HG03025 (cell line): ENCODE data around the gene GNAI3.
A peak's percentile ranks its signal among the peaks of the same experiment; 100 is the strongest.

ENCODE experiments used
- ATAC-seq: cut with Tn5 transposase; IDR thresholded peaks from one replicate; pipeline ENCODE4 v1.9.1; 2021; ENCODE audit warnings: mild to moderate bottlenecking, moderate library complexity; ENCODE audit not compliant: unreplicated experiment, low FRiP score

The GNAI3 gene

DNA sequence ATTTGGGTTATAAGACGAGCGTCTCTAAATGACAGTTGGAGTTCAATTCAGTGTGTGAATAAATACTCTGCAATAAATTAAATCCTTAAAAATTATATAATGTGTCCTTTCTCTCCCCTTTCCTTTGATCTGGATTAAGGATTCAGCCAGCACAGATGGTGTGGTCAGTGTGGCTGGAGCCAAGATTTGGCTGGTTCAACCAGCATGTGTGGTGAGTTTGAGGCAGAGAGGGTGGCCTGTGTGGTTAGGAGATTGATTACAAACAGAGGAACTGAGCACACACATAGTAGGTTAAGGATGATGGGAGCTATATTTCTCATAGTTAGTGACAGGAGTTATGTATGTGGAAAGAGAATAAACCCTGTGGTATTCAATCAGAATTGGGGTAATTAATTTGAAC is 24.7 kb upstream of the GNAI3 start:
- no peak for ATAC-seq

DNA sequence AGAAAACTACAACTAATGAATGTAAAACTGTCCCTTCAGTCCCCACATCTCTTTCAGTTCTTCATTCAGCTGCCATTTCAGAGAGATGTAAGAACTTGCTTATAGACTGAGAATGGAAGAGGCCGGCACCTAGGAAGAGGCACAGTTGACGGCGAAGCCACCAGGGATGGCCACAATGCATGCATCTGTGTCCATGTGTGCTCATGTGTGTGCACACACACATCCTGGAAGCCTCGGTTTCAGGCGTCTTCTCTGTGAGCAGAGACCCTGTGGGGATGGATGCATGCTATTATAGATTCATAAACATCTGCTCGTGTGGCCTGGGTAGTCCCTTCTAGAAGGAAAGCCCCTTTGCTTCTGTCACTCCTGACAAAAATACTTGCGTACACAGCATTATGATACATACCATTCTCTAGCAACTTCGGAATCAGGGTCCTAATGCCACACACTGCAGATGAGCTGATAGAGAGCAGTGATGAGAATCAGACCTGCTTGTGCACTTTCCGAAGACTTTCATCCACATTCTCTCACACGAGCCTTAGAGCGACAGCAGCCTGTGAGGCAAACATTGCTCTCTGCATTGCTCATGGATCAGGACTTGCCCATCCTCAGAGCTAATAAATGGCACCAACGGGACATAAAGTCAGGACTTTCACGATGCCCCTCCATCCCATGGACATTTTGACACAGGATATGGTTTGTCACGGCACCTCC is 21.2 kb upstream of the GNAI3 start:
- no peak for ATAC-seq

DNA sequence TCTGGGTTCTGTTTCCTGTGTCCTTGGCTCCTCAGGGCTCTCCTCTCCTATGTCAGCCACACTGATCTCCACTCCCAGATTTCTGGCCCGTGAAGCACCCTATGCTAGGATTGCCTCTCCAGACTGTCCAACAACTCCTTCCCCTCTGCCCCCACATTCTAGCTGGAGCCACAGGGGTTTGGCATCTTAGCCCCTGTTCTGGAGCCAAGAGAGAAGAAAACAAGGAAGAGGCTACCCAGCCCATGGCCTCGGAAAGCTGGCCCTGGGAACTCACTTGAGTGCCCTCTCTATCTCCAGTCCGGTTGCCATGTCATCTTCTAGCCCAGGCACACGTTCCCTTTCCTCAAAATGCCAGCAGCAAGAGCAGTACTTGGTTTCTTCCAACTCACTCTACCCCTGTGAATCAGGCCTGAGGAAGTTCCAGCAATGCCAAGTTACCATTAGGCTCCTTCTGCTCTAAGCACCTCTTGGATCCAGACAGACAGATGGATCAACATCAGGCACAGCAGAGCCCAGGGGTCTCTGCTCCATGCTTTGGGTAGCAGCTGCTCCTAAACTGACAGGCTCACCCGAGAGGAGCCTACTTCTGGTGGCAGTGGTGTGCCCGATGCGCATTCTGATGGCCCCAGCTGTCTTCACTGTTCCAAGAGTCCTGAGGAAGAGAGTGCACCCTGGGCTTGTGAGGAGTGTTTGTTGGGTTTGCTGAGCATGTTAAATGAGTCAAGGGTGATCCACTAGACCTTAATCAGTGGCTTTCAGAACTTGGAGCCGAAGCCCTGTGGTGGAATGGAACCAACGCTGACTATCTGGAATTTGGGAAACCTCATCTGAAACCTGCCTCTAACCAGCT is 20.3 kb upstream of the GNAI3 start:
- ATAC-seq: no peak

DNA sequence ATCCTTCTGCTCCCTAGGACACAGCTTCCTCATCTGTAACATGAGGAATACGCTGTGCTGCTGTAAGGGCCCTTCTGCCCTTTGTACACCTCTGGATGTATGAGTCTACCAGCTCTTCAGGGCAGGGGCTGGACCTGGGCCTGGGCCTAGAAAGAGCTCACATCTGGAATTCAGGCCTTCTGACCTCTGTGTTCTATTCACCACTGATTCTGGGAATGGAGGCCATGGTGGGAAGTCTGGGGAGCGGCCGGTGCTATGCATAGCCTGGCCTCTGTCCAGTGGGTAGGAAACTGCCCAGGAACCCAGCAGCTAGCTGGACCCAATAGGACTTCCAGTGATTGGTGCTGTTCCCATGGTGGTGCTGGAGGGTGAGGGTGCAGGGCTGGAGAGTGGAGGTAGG is 19.7 kb upstream of the GNAI3 start:
- no peak for ATAC-seq

DNA sequence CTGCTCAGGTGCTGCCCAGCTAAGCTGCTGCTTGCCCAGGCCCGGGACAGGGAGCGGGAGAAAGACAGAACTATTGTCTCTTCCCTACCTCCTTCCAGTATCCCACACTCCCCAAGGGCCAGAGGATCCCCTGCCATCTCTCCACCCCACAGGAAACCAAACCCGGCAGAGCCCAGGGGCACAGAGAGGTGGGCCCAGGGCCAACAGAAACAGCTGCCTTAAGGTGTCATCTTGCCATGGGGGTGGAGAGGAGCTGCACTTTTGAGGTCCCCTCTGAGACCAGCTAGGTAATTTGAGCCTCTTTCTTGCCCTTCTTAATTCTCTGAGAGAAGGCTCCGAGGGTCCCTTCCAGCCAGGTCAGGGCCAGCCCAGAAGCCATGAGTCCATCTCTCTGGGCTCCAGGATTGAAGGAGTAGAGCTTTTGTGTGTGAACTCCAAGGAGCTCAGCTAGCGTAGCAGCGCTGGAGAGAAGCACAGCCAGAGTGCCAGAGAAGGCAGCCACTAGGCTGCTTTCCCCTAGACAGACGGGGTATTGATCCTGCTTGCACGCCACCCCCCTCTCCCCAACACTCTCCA is 18.4 kb upstream of the GNAI3 start:
- ATAC-seq: no peak

DNA sequence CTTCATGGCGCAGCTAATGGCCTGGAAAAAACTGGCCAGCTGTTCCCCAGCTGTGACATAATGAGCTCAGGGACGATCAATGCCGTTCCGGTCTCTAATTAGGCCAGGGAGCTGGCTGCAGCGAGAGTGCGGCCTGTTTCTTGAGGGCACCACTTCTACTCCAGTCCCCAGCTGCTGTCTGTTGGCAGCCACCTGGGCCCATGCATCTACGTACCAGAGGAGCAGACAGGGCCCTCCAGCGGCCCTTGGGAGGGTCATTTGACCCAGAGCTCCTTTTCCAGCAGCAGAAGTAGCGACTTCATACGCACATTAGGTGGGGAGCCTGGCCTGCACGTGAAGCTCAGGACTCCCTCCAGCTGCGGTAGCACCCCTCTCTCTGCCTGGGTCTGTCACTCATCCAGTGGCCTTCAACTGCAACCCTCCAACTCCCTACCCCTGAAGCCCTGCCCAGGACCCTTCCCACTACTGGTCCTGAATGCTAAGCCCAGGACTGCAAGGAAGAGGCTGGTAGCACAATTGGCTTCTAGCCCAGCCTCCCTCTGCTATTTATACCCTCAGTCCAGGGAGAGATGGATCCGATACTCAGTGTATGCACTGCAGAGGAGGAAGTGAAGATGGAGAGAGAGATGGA is 17.8 kb upstream of the GNAI3 start:
- no peak for ATAC-seq

DNA sequence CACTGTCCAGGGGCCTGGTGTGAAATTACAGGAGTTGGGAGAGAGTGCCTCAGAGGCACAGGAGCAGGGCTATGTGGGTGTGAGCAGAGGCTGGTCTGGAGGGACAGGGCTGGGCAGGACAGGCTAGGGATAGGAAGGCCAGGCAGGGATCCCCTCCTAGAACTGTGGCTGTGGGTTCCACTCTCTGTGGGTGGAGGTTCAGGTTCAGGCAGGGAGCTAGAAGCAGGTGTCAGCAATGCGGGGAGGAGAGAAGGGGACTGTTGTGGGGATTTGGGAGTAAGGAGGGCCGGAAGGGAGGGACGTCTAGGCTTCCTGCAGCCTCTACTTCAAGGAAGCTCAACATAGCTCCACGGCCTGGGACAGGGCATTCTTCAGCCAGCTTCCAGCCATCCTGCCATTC is 17.0 kb upstream of the GNAI3 start:
- no peak for ATAC-seq

DNA sequence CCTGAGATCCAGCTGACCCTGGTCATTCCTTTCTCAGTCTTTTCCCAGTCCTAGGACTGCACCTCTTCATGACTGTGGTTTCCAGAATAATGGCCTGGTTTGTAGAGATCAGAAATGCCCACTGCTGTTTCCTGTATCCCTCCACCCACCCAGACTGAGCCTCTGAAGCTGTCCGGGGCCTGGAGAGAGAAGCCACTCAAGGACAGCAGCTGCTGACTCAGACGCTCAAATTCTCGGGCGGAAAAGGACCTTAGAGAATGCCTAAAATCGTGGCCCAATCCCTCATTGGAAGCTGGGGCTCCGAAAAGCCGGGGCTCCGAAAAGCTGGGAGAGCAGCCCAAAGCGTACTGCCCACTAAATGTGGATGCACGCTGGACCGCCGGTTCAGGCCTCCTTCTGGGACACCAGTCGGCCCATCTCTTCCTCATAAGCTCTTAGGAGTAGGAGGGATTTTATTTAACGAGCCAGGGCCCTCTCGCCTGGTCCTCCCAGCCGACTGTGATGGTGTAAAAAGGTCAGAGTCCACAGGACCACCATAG is 16.5 kb upstream of the GNAI3 start:
- no peak for ATAC-seq

DNA sequence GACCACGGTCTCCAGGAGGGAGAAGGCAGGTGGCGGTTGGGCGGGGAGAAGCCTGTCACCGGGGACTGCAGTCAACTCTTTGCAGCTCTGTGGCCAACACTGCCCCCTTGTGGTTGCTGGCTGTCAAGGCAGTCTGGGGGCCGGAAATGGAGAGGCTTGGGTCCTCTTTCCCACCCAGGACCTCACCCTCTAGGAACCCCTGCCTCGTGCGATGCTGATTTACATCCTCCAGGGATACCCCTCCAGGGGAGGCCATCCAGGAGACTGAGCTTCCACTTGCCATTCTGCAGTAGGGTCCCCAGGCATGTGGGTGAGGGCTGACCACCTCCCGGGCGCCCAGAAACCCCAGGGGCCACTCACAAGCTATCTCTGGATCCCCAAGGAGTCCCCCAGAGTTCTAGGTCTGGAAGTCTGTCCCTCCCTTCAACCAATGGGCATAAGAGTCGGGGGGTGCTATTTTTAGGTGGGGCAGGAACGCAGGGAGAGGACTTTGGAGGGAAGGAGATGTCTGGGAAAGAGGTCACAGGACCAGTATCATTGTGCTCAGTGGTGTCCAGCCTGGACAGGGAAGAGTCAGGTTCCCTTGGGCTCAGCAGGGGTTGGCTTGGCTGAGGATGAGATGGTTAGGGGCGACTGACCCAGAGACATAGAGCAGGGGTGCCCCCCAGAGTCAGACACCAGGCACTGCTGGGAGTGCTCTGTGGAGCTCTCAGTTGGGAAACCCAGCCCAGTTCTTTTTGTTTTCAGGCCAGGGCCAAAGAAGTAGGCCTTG is 15.9 kb upstream of the GNAI3 start:
- ATAC-seq: peak; percentile 58

DNA sequence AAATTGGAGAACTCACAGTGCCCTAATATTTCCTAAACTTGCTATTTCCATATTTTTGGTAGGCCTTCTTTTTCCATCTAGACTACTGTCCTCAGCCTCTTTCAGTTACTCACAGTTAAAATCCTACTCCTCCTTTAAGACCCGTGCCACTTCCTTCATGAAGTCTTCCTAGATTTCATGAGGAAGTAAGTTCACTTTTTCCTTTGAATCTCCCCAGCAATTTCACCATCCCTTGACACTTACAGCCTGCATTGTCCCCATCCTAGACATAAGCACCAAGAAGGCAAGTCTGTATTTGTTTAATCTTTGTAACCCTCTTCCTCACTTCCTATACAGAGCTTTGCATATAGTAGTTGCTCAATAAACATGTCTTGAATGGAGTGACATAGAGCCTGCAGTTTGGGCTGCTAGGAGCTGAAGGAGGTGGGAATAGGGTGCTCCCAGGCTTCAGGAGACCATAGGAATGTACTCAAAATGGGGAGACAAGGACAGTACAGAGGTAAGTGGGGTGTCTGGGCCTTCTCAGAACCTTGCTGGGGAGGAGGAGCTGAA is 14.0 kb upstream of the GNAI3 start:
- no peak for ATAC-seq

DNA sequence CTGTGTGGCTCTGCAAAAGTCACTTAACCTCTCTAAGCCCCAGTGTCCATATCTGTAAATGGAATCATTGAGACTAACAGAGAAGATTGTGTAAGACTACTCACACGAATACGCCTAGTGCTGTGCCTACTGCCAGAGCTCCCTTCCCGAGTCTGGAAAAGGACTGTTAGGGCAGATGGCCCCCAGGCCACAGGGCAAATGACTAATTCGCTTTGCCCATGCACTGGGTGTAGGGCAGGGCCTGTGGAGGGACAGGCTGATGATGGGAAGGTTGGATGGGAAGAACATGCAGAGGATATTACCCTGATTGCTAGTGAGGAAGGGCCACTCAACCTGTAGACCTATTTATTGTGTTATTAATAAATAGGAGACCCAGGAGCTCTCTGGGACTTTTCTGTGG is 12.9 kb upstream of the GNAI3 start:
- no peak for ATAC-seq

DNA sequence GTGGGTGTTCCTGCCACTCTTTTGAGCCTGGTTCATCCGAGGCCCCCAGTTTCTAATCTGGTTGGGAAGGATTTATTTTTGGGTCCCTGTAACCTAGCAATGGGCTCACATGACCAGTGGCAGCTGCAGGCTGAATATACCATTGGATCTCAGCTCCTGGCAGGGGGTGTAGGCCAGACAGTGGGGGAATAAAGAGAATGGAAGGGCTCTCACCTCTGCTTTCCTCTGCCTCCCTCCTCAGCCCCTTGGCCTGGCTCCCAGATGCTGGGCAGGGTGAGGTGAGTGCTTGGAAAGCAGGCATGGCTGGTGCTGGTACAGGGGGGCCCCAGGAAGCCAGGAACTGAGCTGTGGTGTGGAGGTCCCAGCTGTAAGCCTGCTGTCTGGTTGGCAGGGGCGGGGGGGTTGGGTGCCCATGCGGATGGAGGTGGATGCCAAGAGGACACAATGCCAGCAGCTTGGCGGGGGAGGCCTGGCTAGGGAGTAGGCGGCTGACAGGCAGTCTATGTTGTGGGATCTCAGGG is 12.4 kb upstream of the GNAI3 start:
- no peak for ATAC-seq

DNA sequence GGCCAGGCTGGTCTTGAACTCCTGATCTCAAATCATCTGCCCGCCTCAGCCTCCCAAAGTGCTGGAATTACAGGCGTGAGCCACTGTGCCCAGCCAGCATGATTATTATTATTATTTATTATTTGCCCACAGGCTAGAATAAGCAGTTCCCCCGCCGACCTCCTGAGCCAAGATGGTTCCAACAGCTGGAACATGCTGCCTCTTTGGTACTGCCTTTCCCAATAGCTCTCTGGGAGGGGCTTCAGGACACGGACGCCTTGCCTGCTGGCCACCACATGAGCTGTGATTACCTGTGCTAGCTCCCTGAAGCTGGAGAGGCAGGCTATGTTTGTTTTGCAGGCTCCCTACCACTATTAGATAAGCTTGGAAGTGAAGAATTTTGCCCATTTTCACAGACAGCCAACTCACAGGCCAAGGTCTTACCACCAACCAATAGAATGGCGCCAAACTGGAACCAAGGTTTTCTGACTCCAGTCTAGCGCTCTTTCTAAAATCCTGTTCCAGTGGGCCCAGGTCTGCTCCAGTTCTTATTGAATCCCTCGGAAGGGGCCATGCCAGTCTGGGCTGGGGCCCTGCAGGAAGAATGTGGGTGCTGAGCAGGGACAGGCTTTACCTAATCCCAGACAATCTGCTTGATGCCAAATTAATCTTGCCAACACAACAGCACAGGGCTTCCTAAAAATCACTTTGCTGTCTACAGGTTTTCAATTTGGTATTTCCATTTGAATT is 10.8 kb upstream of the GNAI3 start:
- ATAC-seq: no peak

DNA sequence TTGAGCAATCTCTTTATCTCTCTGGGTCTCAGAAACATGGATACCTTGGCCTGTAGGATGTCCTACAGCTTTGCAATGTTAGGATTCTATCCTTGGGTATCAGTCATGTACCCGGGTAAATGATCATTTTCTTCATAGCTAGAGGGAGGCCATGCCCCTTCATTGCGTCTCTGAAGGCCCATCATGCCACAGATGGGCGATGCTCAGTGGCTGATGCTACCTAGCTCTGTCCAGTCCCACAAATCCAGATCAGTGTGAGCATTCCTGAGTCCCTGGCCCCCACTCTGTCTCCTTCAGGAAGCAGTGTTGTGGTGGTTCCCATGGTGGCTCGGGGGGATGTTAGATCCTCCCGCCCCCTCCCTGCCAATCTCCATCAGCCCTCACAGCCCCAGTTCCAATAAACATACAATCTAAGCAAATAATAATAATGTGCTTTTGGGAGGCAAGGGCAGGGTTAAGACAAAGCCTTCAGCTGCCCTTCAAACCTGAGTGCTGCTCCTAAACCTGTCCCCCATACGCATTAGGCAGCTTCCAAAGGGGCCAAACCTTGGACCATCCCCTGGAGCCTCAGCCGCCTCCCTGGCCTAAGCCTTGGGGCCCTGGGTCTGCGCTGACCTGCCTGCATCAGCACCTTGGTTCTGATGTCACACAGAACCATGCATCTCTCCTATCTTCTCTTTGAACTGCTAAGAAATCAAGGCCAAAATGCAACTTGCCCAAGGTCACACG is 9.4 kb upstream of the GNAI3 start:
- no peak for ATAC-seq

DNA sequence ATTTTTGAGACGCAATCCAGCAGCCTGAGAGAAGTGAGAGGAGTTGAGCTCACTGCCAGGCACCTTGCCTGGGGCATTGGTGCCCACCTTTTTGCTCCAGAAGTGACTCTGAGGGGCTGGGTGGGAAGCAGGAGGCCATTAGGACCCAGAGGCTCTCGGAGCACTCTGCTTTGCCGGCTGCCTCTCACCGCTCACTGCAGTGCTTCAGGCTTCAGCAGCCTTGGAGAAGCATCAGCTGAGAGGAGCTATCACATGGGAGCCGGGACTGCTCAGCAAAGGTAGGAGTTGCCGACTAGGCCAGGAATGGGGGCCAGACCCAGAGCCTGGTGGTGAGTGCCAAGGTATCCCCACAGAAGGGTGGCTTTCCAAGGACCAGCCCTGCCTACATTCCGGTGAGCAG is 8.7 kb upstream of the GNAI3 start, which contains the start of gene GPR61:
Gene GPR61 (plus strand): TSS at position 197 of the 400 bp plus-strand sequence. CDS start 3,151 bp downstream, outside the sequence.
- no peak for ATAC-seq

DNA sequence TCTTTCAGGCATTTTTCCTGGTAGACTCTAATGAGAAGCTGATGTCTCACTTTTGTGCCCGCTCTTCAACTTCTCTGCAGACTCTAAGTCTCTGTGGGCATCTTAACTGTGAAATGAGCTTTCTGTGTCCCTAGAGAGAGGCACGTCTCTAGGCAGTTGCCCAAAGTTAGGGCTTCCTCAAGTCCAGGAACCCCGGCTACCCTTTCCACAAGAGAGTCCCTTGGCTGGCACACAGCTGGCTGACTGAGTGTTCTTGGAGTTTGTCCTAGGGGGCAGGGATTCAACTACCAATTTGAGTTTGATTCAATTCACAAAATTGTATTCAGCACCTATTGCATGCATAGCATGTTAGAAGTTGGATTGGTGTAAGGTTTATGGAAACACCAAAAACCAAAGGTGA is 7.3 kb upstream of the GNAI3 start:
- no peak for ATAC-seq

DNA sequence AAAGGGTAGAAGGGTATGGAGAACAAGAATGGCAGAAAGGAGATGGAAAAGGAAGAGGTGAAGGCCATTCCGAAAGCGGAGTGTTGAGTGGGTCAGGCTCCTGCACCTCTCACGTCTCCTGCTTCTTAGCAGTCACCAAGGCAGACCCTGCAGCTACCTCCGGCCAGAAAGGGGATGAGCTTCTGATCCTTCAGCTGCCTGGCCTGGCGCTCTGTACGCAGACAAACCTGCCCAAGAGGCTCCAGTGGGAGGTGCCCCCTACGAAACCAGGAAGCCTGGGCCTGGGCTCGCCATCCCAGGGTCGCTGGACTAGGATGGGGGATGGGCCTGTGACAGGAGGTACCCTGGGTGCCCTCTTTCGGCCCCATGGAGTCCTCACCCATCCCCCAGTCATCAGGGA is 5.8 kb upstream of the GNAI3 start:
- ATAC-seq: no peak

DNA sequence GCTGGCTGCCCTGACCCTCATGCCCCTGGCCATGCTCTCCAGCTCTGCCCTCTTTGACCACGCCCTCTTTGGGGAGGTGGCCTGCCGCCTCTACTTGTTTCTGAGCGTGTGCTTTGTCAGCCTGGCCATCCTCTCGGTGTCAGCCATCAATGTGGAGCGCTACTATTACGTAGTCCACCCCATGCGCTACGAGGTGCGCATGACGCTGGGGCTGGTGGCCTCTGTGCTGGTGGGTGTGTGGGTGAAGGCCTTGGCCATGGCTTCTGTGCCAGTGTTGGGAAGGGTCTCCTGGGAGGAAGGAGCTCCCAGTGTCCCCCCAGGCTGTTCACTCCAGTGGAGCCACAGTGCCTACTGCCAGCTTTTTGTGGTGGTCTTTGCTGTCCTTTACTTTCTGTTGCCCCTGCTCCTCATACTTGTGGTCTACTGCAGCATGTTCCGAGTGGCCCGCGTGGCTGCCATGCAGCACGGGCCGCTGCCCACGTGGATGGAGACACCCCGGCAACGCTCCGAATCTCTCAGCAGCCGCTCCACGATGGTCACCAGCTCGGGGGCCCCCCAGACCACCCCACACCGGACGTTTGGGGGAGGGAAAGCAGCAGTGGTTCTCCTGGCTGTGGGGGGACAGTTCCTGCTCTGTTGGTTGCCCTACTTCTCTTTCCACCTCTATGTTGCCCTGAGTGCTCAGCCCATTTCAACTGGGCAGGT is 5.0 kb upstream of the GNAI3 start:
- no peak for ATAC-seq
